Heart left ventricle (tissue), 16 donors: ENCODE data around the gene ATP8A1. TPM values are rescaled to one million over a fixed set of nuclear protein-coding genes. Genes with fewer than 3 reads are reported as not detected.

Experiments used
- ATAC-seq, 4 donors: fragments of 200-7000 bp; cut with Tn5 transposase; one replicate each; pipeline ENCODE4 v1.9.1; 2020 to 2022; ENCODE audit warnings: moderate library complexity in 4 of 4, mild to moderate bottlenecking in 3 of 4, moderate number of reproducible peaks in 1 of 4
- DNase-seq, 5 donors: peaks; one replicate each; pipeline ENCODE4 v3.0.0-alpha.2; 2020
- H3K27ac ChIP-seq, 12 donors: fragments of 200-600 bp; sonication (generic) in 4 of 12; one replicate each; pipeline versions ENCODE4 v1.5.0 to v1.8.0; 2016 to 2022; ENCODE audit warnings: mild to moderate bottlenecking in 2 of 12
- H3K27me3 ChIP-seq, 9 donors: fragments of 200-600 bp; sonication (generic) in 2 of 9; one replicate each; pipeline versions ENCODE4 v1.5.1 to v1.8.0; 2016 to 2022; ENCODE audit warnings: mild to moderate bottlenecking in 3 of 9
- H3K36me3 ChIP-seq, 9 donors: fragments of 200-600 bp; sonication (generic) in 2 of 9; one replicate each; pipeline versions ENCODE4 v1.5.0 to v1.8.0; 2018 to 2022; ENCODE audit warnings: mild to moderate bottlenecking in 2 of 9
- H3K4me1 ChIP-seq, 12 donors: fragments of 200-600 bp; sonication (generic) in 4 of 12; one replicate each; pipeline versions ENCODE4 v1.5.0 to v1.8.0; 2016 to 2022; ENCODE audit warnings: mild to moderate bottlenecking in 3 of 12
- H3K4me3 ChIP-seq, 12 donors: fragments of 200-600 bp; sonication (generic) in 4 of 12; one replicate each; pipeline versions ENCODE4 v1.5.0 to v1.8.0; 2017 to 2022; ENCODE audit warnings: mild to moderate bottlenecking in 9 of 12, moderate library complexity in 4 of 12
- H3K9me3 ChIP-seq, 12 donors: fragments of 200-600 bp; sonication (generic) in 4 of 12; one replicate each; pipeline versions ENCODE4 v1.5.0 to v1.8.0; 2016 to 2022; ENCODE audit warnings: mild to moderate bottlenecking in 1 of 12
- POLR2A ChIP-seq, 2 donors: fragments of 450-650 bp; IDR thresholded peaks; one replicate each; pipeline ENCODE4 v1.6.1; 2017; ENCODE audit warnings: antibody characterized with exemption in 2 of 2, mild to moderate bottlenecking in 2 of 2, moderate library complexity in 2 of 2
- WGBS, 4 donors: extraction: QIAGEN DNeasy Blood & Tissue Kit in 2 of 4; methylation state at CpG; one replicate each; pipeline versions ENCODE4 v1.1.5 to v1.1.7; 2013 to 2018; 5-methylcytosine and 5-hydroxymethylcytosine counted together
- intact Hi-C, 10 donors: fragments of 100-400 bp; cut with DNase I; formaldehyde crosslinking; loops; one replicate each; pipeline versions ENCODE4 v1.11.1 to v1.14.2; 2022
- polyA plus RNA-seq, 2 donors: library from polyadenylated mRNA; stranded (reverse); fragments of 200-250 nt; gene quantifications; one replicate each; pipeline ENCODE4 v1.2.3, GENCODE V29; 2013
- total RNA-seq, 9 donors: library from RNA; depleted of rRNA in 2 of 9; stranded (reverse); fragments of >200 nt in 2 of 9; fragmentation: NEBNext Ultra II Directional in 3 of 9; extraction: Animal tissue kit (Norgen Biotek cat#: 25700) in 3 of 9; gene quantifications; one replicate each; pipeline versions ENCODE4 v1.1.0 to v1.2.4, GENCODE V29; 2016 to 2023
- TF ChIP-seq, protein P1 (sequence below), 12 donors: fragments of 200-600 bp; sonication (generic) in 4 of 12; IDR thresholded peaks; one replicate each; pipeline versions ENCODE4 v1.5.0 to v1.8.0; 2018 to 2022; ENCODE audit warnings: antibody characterized with exemption in 12 of 12, mild to moderate bottlenecking in 5 of 12
- donor health status: ischemic (EF 13 %, LVEDD 7.1; RV severe dilation, severe dysfunction).
- donor health status: healthy with polysubstance abuse.
- donor health status: DM: no; HTN: yes; CAD: no.
- donor health status: DM: no; HTN: no; CAD: no.
- donor health status: ischemic (EF 25% LVEDD 6.9; RV normal size, moderate dysfunction).
- donor health status: ischemic (EF 25% LVEDD 5.7; RV mildly dilated, moderate dysfunction).
- donor health status: healthy.
- donor health status: DM: yes; HTN: yes; CAD: no.
- donor health status: ischemic (EF 35%, LVEDD 5.7; RV mildly dilated, moderate dysfunction).
- donor health status: nonischemic (EF 11% LVEDD 7.7; RV severe dilation, severe dysfunction).
- donor health status: DM: yes; HTN: yes; CAD: no.
- donor health status: PGD.
- donor health status: ischemic (EF 29% LVEDD 5.4; RV normal size, mild dysfunction).
- donor health status: nonischemic (EF 23%, LVEDD 6.1; RV moderate dilation, normal function).

The ATP8A1 gene
- total and polyA plus RNA-seq, 11 donors = 4.6 to 29.7 (median 16.2) TPM

DNA sequence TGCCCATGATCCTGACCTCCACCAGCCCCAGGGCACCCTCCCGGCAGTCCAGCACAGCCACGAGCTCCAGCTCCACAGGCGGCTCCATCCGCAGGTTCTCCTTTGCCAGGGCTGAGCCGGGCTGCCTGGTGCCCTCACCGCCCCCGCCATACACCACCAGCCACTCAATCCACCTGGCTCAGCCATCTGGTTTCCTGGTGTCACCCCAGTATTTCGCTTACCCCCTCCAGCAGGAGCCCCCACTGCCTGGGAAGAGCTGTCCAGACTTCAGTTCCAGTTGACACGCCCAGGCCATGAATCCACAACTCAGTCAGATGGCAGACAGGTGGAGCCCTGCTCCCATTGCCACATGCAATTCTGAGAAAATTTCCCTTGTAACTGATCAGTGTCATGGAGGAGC lies 255.7 kb downstream of the ATP8A1 start:
- 74 to 94% (median 83%) methylated on average over 9 of the region's 9 CpGs for WGBS, 4 donors
- no peak for ATAC-seq
- H3K27ac ChIP-seq = no peak overlapping the region

DNA sequence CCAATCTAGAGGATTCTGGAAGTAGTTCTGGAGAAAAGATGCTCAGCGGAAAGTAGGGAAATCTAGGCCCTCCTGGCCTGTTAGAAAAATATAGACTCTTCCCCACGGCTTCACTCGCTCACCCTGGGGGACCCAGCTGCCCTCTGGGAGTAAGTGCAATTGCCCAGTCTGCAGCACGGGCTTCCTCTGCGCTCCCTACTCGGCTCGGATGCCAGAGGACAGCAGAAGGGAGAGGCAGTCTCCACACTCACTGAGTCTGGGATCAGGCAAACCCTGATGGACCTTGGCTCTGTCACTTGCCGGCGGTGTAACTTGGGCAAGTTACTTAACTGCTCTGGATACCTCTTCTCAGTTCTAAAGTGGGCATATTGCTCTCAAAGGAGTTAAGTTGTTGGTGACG lies 257.5 kb downstream of the ATP8A1 start:
- peak overlapping the region in 2 of 12 donors; percentile 15 to 60 for H3K27ac ChIP-seq
- H3K4me3 ChIP-seq = peak overlapping the region in 10 of 12 donors; percentile 52 to 67 (median 62)
- DNase-seq = no peak
- WGBS, 4 donors = 35 to 55% (median 40%) methylated on average over 9 to 10 of the region's 10 CpGs
- H3K27me3 ChIP-seq = peaks cover 0 to 77% (median 15%) of the 10 kb centered on the region in 9 donors
- peaks cover 0 to 34% (median 12%) of the 10 kb centered on the region in 12 donors for H3K4me1 ChIP-seq
- H3K36me3 ChIP-seq = no peaks in the 10 kb centered on the region
- H3K9me3 ChIP-seq = no peaks in the 10 kb centered on the region
- intact Hi-C loops = loop anchor here in 2 of 10 donors (10.0 kb wide), 1 partner anchor 115 kb away; no protein-coding TSS in a partner anchor
- ATAC-seq = peak in 2 of 4 donors; percentile 11 to 26
- TF ChIP-seq, protein P1, sequence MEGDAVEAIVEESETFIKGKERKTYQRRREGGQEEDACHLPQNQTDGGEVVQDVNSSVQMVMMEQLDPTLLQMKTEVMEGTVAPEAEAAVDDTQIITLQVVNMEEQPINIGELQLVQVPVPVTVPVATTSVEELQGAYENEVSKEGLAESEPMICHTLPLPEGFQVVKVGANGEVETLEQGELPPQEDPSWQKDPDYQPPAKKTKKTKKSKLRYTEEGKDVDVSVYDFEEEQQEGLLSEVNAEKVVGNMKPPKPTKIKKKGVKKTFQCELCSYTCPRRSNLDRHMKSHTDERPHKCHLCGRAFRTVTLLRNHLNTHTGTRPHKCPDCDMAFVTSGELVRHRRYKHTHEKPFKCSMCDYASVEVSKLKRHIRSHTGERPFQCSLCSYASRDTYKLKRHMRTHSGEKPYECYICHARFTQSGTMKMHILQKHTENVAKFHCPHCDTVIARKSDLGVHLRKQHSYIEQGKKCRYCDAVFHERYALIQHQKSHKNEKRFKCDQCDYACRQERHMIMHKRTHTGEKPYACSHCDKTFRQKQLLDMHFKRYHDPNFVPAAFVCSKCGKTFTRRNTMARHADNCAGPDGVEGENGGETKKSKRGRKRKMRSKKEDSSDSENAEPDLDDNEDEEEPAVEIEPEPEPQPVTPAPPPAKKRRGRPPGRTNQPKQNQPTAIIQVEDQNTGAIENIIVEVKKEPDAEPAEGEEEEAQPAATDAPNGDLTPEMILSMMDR (IDR thresholded peaks at IDR 0.05) = no peak
- TF ChIP-seq POLR2A (IDR thresholded peaks at IDR 0.05) = no peak

More for the DNA sequence above, 255.7 kb downstream of the ATP8A1 start:
- Histone ChIP-seq H3K36me3 (no peaks in the 10 kb centered on the region), H3K4me3 (no peak overlapping the region), H3K27me3 (peaks cover 0 to 59% (median 13%) of the 10 kb centered on the region in 9 donors), H3K4me1 (peaks cover 0 to 34% (median 12%) of the 10 kb centered on the region in 12 donors), H3K9me3 (no peaks in the 10 kb centered on the region)
- TF ChIP-seq POLR2A (IDR thresholded peaks at IDR 0.05) = no peak
- TF ChIP-seq, protein P1 (IDR thresholded peaks at IDR 0.05) = peak in 1 of 12 donors; percentile 18
- DNase-seq = no peak
- intact Hi-C loops = no loop called here

DNA sequence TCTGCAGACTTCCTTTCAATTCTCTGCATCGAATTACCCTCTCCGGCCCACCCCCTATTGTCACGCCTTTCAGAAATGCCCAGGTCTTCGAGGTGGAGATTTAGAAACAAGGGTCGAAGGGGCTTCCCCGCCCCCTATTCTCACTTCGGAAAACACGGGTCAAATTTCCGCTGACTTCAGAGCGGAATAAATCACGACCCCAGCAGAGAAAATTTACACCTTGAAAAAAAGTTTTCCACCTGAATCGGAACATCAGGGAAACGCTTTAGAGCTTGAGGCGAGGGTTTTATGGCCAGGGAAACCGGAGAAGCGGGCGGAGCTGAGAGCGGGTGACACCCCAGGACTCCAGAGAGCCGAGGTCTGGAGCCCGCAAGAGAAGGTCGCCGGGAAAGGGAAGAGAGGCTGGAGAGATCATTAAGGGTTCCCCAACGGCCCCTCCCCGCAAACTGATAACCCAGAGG lies 258.0 kb downstream of the ATP8A1 start:
- TF ChIP-seq POLR2A (IDR thresholded peaks at IDR 0.05) = no peak
- TF ChIP-seq, protein P1 (IDR thresholded peaks at IDR 0.05) = no peak
- Histone ChIP-seq H3K27ac (peak overlapping the region in 2 of 12 donors; percentile 15 to 60), H3K4me1 (peaks cover 0 to 34% (median 12%) of the 10 kb centered on the region in 12 donors), H3K27me3 (peaks cover 0 to 77% (median 15%) of the 10 kb centered on the region in 9 donors), H3K9me3 (no peaks in the 10 kb centered on the region), H3K36me3 (no peaks in the 10 kb centered on the region), H3K4me3 (peak overlapping the region; percentile 46 to 73 (median 62))
- intact Hi-C loops = loop anchor here in 2 of 10 donors (10.0 kb wide), 1 partner anchor 114 kb away; no protein-coding TSS in a partner anchor
- 6 to 17% (median 7%) methylated on average over 24 of the region's 24 CpGs for WGBS, 4 donors
- ATAC-seq (peak; percentile 13 to 54 (median 30)), DNase-seq (no peak)

DNA sequence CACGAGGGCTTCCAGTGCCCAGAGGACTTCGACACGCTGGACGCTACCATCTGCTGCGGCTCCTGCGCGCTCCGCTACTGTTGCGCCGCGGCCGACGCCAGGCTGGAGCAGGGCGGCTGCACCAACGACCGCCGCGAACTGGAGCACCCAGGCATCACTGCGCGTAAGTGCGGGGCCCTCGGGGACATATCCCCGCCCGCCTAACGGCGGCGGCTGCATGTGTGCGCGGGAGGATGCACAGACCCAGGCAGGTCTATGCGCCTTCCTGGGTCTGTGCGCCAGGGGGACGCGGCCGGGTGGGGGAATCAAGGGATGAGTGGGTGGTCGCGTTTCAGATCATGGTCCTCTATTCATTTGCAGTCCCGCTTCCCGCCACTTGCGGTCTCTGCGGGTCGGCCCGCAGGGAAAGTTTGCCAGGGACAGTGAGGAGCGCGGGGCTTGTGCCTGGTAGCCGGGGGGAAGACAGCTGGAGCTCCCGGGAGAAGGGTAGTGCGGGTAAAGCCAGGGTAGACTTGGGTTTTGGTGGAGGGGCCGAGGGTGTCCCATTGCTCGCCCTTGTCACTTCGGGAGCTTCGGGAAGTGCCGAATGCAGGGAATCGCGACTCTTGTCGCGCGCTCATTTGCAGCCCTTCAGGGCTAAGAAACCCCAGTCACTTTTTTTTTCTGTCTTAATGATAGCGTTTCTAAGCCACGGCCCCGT lies 258.6 kb downstream of the ATP8A1 start:
- 1 to 3% (median 2%) methylated on average over 23 to 60 of the region's 60 CpGs for WGBS, 4 donors
- no peaks in the 10 kb centered on the region for H3K9me3 ChIP-seq
- peak; percentile 23 to 70 (median 59) for ATAC-seq
- DNase-seq = peak in 1 of 5 donors; percentile 33
- peaks cover 0 to 77% (median 15%) of the 10 kb centered on the region in 9 donors for H3K27me3 ChIP-seq
- no peak for TF ChIP-seq POLR2A (IDR thresholded peaks at IDR 0.05)
- TF ChIP-seq, protein P1 (IDR thresholded peaks at IDR 0.05) = peak in 2 of 12 donors; percentile 9 to 21
- intact Hi-C loops = loop anchor here in 2 of 10 donors (10.0 kb wide), 1 partner anchor 114 kb away; no protein-coding TSS in a partner anchor
- H3K27ac ChIP-seq = peak overlapping the region in 6 of 12 donors; percentile 35 to 66 (median 50)
- no peaks in the 10 kb centered on the region for H3K36me3 ChIP-seq
- H3K4me3 ChIP-seq = peak overlapping the region; percentile 46 to 73 (median 62)
- peaks cover 0 to 34% (median 12%) of the 10 kb centered on the region in 12 donors for H3K4me1 ChIP-seq
